Activated T-helper 17 cell treated with anti-CD3 and anti-CD28 coated beads, Interleukin-2, amount 50 U/mL, for 72 hours (primary cell): ENCODE measurements around the gene TTLL11. TPM values are rescaled to one million over a fixed set of nuclear protein-coding genes. Genes with fewer than 3 reads are reported as not detected.
A peak's percentile ranks its signal among the peaks of the same experiment; 100 is the strongest.
"Not testable (repeated sequence)": the region's sequence is repeated elsewhere in the genome, so short reads cannot be mapped to it uniquely, and the experiment has no call there.

Source experiments
- ATAC-seq: fragments of 150-1000 bp; cut with Tn5 transposase; replicated peaks from 2 replicates; pipeline ENCODE4 v1.10.0; 2021; ENCODE audit warnings: mild to moderate bottlenecking, moderate library complexity
- H3K27ac Mint-ChIP-seq: one replicate; pipeline ENCODE4 v1.8.0; 2022; ENCODE audit warnings: mixed read lengths
- H3K27me3 Mint-ChIP-seq: one replicate; pipeline ENCODE4 v1.8.0; 2022; ENCODE audit warnings: mixed read lengths
- H3K36me3 Mint-ChIP-seq: one replicate; pipeline ENCODE4 v1.8.0; 2022; ENCODE audit warnings: low read depth, mild to moderate bottlenecking, mixed read lengths
- H3K4me1 Mint-ChIP-seq: one replicate; pipeline ENCODE4 v1.8.0; 2022; ENCODE audit warnings: mixed read lengths
- H3K4me3 Mint-ChIP-seq: one replicate; pipeline ENCODE4 v1.8.0; 2022; ENCODE audit warnings: mild to moderate bottlenecking, mixed read lengths
- H3K9me3 Mint-ChIP-seq: one replicate; pipeline ENCODE4 v1.8.0; 2022; ENCODE audit warnings: mixed read lengths
- total RNA-seq, 2 donors: library from RNA; stranded (reverse); gene quantifications; one replicate each; pipeline ENCODE4 v1.2.3, GENCODE V29; 2022

TTLL11 gene
- total RNA-seq, 2 donors from 2014 or later = 2.6 to 3.9 TPM

DNA sequence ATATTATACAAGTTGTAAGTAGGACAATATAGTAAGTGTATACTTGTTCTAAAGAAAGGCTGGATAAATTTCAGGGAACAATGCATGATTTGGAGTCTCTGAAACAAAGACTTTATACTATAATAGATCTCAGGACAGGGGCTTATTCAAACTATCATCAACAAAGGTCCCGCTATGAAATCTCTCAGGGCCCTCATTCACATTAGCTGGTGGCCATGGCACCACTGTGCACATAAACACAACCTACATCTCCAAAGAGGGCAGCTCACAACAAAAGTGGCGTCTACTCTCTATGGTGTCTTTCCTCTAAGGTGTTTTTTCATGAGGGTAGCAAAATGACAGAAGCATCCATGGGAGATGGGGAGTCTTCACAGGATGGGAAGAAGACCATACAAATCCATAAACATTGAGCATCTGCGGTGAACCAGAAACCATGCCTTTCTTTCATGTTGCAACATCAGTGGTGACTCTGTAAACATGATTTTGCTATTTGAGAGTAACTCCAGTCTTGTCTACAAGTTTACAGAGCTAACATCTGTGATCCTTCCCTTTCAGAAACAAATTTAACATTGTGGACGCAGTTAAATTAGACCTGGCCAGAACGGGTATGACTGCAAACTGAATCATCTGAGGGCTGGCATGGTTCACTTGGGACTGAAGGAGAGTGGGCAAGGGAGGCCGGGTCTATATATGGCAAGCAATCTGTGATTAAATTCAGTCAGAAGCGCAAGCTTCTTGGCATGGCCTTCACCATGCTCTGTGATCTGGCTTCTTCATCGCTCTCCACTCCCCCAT is 5.5 kb downstream of the TTLL11 start:
- Mint-ChIP-seq H3K4me1 (peaks cover 32% of the 10 kb centered on the region), H3K27me3 (no peaks in the 10 kb centered on the region), H3K27ac (no peak overlapping the region), H3K4me3 (no peak overlapping the region), H3K9me3 (no peaks in the 10 kb centered on the region), H3K36me3 (no peaks in the 10 kb centered on the region)
- ATAC-seq = no peak

DNA sequence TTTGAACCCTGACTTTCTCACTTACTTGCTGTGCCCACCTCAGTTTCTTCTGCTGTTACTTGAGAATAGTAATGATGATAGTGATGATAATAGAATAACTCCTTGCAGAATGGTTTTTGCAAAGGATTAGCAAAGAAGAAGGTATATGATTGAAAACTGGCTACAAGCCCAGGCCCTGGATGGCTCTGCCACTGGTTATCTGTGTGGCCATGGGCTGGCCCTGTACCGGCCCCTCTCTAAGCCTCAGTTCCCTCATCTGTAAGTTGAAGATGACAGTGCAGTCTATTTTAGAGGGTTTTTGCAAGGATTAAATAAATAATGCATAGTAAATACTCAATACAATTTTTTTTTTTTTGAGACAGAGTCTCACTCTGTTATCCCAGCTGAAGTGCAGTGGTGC is 6.2 kb downstream of the TTLL11 start:
- ATAC-seq = no peak
- H3K9me3 Mint-ChIP-seq = no peaks in the 10 kb centered on the region
- no peak overlapping the region for H3K4me3 Mint-ChIP-seq
- no peak overlapping the region for H3K27ac Mint-ChIP-seq
- no peaks in the 10 kb centered on the region for H3K27me3 Mint-ChIP-seq
- H3K4me1 Mint-ChIP-seq = peaks cover 27% of the 10 kb centered on the region
- no peaks in the 10 kb centered on the region for H3K36me3 Mint-ChIP-seq

DNA sequence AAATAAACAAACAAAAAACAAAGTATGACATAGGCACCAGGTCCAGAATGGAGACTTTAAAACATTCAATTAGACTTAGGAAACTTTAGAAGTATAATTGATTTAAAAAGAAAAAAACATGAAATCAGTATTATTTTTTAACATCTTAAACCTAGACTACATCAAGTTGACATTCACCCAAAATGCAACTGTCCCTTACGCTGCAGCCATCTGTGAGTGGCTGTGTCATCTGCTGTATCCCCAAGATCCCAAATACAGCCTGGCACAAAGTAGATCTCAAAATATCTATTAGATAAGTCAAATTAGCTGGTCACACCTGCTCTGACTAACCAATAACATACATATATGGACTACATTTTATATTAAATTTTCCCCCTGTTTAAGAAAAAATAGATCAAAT is 7.8 kb downstream of the TTLL11 start:
- Mint-ChIP-seq H3K4me3 (no peak overlapping the region), H3K4me1 (peaks cover 14% of the 10 kb centered on the region), H3K27ac (no peak overlapping the region), H3K9me3 (no peaks in the 10 kb centered on the region), H3K27me3 (no peaks in the 10 kb centered on the region), H3K36me3 (no peaks in the 10 kb centered on the region)
- no peak for ATAC-seq

DNA sequence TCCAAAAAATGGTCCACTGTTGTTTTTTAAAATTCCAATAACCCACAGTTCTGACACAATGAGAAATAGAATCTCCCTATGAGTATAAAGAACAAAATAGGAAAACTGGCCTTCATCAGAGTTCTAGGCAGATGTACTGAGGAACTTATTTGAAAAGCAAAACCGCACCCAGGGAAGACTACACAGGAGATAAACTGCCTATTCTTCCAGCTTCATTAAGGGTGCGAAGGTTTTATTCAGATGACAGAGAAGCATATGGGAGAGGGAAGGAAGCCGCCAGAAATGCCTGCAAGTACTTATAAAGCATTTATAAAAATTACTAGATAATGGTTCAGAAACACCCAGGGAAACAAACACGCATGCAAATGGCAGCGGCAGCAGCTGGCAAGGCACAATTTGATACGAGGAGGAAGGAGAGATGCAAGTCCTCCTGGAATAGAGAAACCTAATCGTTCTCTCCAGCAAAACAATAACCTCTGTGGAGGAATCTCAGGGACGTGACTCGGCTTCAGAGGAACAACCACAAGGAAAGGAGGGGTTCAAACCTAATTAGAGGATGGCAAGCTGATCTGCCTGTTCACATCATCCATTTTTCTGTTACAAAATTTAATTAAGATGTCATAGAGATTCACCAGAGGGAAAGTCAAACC is 9.0 kb downstream of the TTLL11 start:
- no peak overlapping the region for H3K4me3 Mint-ChIP-seq
- peaks cover 10% of the 10 kb centered on the region for H3K4me1 Mint-ChIP-seq
- no peak overlapping the region for H3K27ac Mint-ChIP-seq
- H3K36me3 Mint-ChIP-seq = no peaks in the 10 kb centered on the region
- H3K27me3 Mint-ChIP-seq = no peaks in the 10 kb centered on the region
- no peaks in the 10 kb centered on the region for H3K9me3 Mint-ChIP-seq
- ATAC-seq = no peak

DNA sequence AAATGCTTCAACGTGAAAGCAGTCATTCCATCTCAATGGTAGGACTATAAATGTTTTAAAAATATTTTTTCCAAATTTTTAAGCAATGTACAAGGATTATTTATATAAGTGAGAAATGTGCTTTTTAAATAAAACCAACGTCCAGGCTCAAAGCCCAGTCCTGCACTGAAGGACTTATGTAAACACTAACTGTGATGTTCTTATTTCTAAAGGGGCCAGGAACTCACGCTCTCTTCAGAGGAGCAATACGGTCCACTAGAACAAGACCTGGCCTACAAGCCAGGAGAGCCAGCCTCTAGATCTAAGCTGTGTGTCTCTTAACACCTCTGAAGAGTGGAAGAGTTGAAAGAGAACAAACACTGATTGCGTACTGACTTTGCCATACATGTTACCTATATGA is 12.1 kb downstream of the TTLL11 start:
- H3K27ac Mint-ChIP-seq = no peak overlapping the region

DNA sequence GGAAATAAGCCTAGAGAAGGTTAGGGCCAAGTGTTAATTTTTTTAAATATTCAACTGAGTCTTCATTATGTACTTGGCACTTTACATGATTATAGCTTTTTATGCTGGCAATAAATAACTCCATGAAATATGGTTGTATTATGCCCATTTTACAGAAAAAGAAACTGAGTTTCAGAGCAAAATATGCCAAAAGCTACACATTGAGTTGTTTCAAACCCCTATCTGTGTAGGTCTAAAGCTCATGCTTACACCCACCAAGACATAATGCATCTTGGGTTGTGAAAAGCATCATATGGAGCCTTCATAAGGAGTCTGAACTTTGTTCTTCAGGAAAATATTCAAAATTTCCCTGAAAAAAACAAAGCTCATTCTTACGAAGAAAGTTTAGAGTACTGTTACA is 14.6 kb downstream of the TTLL11 start:
- no peak for ATAC-seq
- H3K9me3 Mint-ChIP-seq = peaks cover 11% of the 10 kb centered on the region

More for the DNA sequence above, 12.1 kb downstream of the TTLL11 start:
- Mint-ChIP-seq H3K4me1 (peaks cover 16% of the 10 kb centered on the region), H3K27me3 (no peaks in the 10 kb centered on the region), H3K9me3 (peaks cover 11% of the 10 kb centered on the region), H3K36me3 (no peaks in the 10 kb centered on the region), H3K4me3 (no peak overlapping the region)
- no peak for ATAC-seq

DNA sequence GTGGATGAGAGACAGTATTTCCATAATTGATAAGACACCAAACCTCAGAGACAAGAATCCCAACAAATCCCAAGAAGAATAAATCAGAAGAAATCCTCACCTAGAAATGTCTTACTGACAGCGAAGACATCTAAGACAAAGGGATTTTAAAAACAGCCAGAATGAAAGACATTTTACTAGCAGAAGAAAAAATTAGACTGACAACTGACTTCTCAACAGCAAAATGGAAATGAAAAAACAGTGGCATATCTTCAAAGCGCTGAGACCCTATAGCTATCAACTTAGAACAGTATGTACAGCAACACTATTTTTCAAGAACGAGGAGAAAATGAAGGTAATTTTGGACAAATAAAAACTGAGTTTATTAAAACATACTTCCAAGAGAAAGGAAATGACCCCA is 16.3 kb downstream of the TTLL11 start:
- no peak overlapping the region for H3K27ac Mint-ChIP-seq
- peaks cover 6% of the 10 kb centered on the region for H3K4me1 Mint-ChIP-seq
- H3K9me3 Mint-ChIP-seq = peaks cover 11% of the 10 kb centered on the region
- no peak for ATAC-seq
- H3K4me3 Mint-ChIP-seq = no peak overlapping the region
- H3K27me3 Mint-ChIP-seq = no peaks in the 10 kb centered on the region
- H3K36me3 Mint-ChIP-seq = no peaks in the 10 kb centered on the region

More for the DNA sequence above, 14.6 kb downstream of the TTLL11 start:
- H3K36me3 Mint-ChIP-seq = no peaks in the 10 kb centered on the region
- H3K4me3 Mint-ChIP-seq = no peak overlapping the region
- H3K4me1 Mint-ChIP-seq = peaks cover 10% of the 10 kb centered on the region
- no peaks in the 10 kb centered on the region for H3K27me3 Mint-ChIP-seq
- no peak overlapping the region for H3K27ac Mint-ChIP-seq

DNA sequence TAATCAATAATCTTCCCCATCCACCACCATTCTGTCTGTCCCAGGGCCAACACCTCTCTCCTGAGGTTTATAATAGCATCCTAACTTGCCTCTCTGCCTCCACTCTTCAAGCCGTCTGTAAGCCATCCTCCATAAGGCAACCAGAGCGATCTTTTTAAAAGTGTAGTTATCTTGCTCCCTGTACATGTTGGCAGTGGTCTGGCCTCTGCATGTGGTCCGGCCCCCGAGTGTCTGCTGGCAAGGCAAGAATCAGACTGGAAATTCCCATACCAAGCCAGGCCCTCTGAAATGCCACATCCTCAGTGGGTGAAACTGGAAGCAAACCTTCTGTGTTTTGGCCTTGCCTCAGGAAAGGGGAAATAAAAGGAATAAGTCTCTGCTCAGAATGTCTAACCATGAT is 17.0 kb downstream of the TTLL11 start:
- Mint-ChIP-seq H3K4me1 (peaks cover 6% of the 10 kb centered on the region), H3K27me3 (no peaks in the 10 kb centered on the region), H3K9me3 (peaks cover 11% of the 10 kb centered on the region), H3K27ac (no peak overlapping the region), H3K36me3 (no peaks in the 10 kb centered on the region), H3K4me3 (no peak overlapping the region)
- ATAC-seq = no peak

DNA sequence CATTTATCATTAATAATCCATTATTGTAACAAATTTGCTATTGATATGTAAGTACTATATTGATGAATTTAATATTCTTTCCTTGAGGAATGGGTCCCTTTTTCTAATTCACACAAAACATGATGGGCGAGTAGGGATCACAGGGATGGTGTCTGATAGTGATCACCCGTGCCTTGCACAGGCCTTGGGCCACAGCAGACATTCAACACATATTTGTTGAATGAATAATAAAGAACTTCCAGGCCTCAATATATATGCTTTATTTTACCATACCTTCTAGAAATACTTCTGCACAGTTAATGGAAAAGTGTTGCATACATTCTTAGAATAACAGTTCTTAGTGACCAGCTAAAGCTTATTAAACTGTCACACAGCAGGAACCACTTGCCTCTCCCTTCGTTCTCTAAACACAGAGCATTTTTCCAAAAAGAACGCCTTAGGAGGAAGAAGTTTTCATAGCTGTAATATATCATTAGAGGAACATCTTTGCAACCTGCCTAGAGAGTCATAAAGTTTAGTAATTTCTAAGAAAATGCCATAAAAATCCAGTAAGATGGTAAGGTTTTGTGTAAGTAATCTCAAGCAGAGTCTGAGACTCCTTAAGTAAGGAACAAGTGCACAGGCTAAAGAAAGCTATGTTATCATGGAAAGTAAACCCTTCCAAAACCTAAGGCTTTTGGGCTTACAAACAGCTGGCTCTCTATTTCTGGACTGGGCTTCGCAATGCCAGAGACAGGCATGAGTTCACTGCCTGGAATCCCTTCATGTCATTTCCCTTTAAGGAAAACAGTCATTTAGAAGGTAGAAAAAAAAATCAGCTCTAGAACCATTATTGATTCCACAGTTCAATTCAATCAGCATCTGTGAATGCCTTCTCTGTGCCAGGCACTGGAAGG is 17.7 kb downstream of the TTLL11 start:
- Mint-ChIP-seq H3K27ac (no peak overlapping the region), H3K36me3 (no peaks in the 10 kb centered on the region), H3K9me3 (peaks cover 11% of the 10 kb centered on the region), H3K27me3 (no peaks in the 10 kb centered on the region), H3K4me3 (no peak overlapping the region), H3K4me1 (peaks cover 6% of the 10 kb centered on the region)
- ATAC-seq = no peak

DNA sequence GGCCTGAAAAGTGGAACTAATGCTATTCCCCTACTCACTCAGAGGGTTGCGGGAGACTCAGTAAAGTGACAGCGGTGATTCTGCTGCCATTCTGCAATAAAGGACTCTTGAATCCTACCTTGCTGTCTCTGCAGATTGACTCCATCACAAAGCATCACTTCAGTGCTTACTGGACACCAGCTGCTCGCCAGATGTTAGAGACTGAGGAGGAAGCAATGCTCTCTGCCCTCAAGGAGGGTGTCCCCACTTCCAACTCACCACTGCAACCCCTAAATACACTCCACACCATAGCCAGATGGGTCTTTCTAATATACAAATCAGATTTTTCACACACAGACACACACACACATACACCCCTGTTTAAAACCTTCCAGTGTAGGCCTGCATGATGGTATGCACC is 21.4 kb downstream of the TTLL11 start:
- Mint-ChIP-seq H3K36me3 (no peaks in the 10 kb centered on the region), H3K9me3 (peaks cover 4% of the 10 kb centered on the region), H3K4me1 (peaks cover 5% of the 10 kb centered on the region), H3K27ac (no peak overlapping the region), H3K4me3 (no peak overlapping the region), H3K27me3 (no peaks in the 10 kb centered on the region)
- ATAC-seq = no peak

DNA sequence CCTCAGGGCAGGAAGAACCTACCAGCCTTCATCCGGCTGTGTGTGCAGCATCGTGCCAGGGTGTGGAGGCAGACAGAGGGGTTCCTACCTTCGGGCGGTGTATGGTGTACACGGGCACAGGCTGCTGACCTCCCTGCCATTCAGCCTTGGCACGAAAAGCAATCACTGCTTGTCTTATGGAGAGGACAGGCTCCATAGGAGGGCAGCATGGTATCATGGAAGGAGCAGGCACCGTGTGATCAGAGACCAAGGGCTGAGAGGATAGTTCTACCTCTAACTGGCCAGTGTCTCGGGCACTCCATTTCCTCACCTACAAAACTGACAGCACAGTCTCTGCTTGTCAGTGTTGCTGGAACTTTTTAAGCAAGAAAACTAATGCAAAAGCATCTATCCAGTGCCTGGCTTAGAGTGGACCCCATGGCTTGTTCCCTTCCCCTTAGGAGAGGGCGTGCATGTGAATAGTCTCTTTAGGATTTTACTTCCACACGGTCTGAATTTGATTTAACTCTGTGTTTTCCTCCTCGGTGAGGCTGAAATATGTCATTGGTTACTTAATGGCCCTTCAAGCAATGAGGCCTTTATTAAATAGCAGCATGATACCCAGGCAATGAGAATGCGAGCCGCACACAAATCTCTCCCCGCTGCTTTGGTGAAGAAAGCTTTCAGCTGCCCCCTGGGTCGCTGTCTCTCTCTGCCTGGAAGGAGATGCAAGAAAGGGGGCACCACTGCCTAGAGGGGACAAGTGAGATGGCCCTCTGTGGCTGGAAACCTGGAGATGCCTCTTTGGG is 22.2 kb downstream of the TTLL11 start:
- Mint-ChIP-seq H3K27me3 (no peaks in the 10 kb centered on the region), H3K9me3 (no peaks in the 10 kb centered on the region), H3K4me1 (peaks cover 2% of the 10 kb centered on the region), H3K27ac (no peak overlapping the region), H3K4me3 (no peak overlapping the region), H3K36me3 (no peaks in the 10 kb centered on the region)
- ATAC-seq = no peak

DNA sequence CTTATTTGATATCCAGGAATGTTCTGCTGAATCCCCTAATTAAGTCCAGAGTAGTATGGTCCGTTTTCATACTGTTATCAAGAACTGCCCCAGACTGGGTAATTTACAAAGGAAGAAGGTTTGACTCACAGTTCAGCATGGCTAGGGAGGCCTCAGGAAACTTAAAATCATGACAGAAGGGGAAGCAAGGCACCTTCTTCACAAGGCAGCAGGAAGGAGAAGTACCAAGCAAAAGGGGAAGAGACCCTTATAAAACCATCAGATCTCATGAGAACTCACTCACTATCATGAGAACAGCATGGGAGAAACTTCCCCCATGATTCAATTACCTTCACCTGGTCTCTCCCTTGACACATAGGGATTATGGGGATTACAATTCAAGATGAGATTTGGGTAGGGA is 26.4 kb downstream of the TTLL11 start:
- not testable (repeated sequence) for H3K4me3 Mint-ChIP-seq

DNA sequence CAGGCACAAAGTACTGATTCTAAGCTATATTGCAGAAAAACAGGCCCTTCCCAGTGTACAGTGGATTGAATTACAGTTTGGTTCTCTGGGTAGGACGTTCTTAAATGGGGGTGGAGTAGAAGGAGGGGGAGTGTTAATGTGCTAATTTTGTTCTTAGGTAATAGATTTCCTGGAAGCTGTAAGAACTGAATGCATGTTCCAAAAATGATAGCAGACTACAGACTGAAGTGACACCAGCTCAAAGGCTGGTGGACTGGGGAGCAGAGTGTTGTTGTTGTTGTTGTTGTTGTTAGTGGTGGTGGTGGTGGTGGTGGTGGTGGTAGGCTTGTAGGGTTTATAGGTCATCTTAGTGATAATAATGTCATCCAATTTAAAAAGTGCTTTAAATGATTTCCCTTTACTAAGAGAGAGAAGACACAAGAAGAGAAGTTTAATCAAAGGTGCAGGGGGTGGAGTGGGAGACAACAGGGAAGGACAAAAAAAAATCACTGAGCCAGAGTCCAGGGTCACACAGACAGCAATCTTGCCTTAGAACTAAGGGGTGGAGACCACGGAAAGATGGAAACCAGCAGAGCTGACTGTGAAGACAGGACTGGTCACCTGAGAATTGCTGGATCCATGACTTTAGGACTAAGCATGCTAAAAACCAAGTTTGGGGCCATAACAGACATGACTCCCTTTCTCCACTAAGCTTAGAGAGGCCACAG is 27.0 kb downstream of the TTLL11 start:
- H3K4me3 Mint-ChIP-seq = no peak overlapping the region
- H3K27ac Mint-ChIP-seq = peak overlapping the region; percentile 5
- no peaks in the 10 kb centered on the region for H3K9me3 Mint-ChIP-seq
- no peaks in the 10 kb centered on the region for H3K36me3 Mint-ChIP-seq
- ATAC-seq = no peak
- no peaks in the 10 kb centered on the region for H3K27me3 Mint-ChIP-seq
- peaks cover 5% of the 10 kb centered on the region for H3K4me1 Mint-ChIP-seq

More for the DNA sequence above, 26.4 kb downstream of the TTLL11 start:
- ATAC-seq, H3K27me3 Mint-ChIP-seq, H3K4me1 Mint-ChIP-seq, H3K36me3 Mint-ChIP-seq, H3K27ac Mint-ChIP-seq, H3K9me3 Mint-ChIP-seq: not testable (repeated sequence)
